Measurements from ENCODE around the gene YPEL1. TPM values are rescaled to one million over a fixed set of nuclear protein-coding genes. Genes with fewer than 3 reads are reported as not detected.

YPEL1 gene
- total and polyA plus RNA-seq, 2 of the 8 experiments (the other 6 are each of a cell fraction or from before 2014, with no cell fraction given) = 6.0 to 6.7 TPM

DNA sequence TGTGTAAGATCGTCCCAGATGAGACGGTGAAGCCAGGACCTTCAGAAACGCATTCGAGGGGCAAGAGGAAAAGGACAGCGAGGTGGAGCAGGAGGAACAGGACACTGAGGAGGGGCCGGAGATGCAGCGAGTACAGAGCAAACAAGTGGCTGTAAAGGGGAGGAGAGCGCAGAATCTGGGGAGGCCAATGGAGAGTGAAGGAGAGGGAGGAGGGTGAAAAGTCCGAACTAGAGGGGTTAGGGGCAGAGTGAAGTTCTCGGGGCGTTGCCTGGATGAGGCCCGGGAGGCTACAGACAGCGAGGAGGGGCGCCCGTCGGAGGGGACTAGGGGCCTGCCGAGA lies 78.6 kb downstream of the YPEL1 start (continued):
- peak; percentile 13 for TF ChIP-seq CTBP2 (IDR thresholded peaks at IDR 0.05; ENCODE audit: borderline replicate concordance, insufficient read depth, insufficient read length, low read length)
- no peak for TF ChIP-seq RXRA (IDR thresholded peaks at IDR 0.05; ENCODE audit: insufficient read depth, low read depth, low read length)
- no peak for TF ChIP-seq EGR1 (IDR thresholded peaks at IDR 0.05; ENCODE audit: borderline replicate concordance, low read depth, low read length)
- TF ChIP-seq RAD21 (IDR thresholded peaks at IDR 0.05 in 1 of 2, conservative IDR thresholded peaks at IDR 0.05 in 1 of 2; ENCODE audit: low read depth in 2 of 2, low read length in 2 of 2) = no peak

Measured in H1 (cell line).